Cardiac fibroblast (primary cell): ENCODE results near the gene COL20A1.

Experiments used
- DNase-seq, 2 donors: peaks; one replicate each; pipeline versions ENCODE4 v3.0.0 to v3.0.0-alpha.2; 2010; ENCODE audit warnings: low read depth in 2 of 2
- H3K4me3 ChIP-seq, 2 donors: replicated peaks in 1 of 2; 1 replicate in 1 of 2; 2 replicates in 1 of 2; pipeline ENCODE4 v1.5.1; 2011; ENCODE audit warnings: low read depth in 2 of 2, low read length in 2 of 2, mild to moderate bottlenecking in 2 of 2, moderate library complexity in 1 of 2
- CTCF ChIP-seq: IDR thresholded peaks from one replicate; pipeline ENCODE4 v1.5.1; 2011; ENCODE audit warnings: low read depth, mild to moderate bottlenecking, low read length, inconsistent platforms

Gene COL20A1

GRCh38 chr20:63320041-63320511 lies 27.1 kb downstream of the COL20A1 start:
- H3K4me3 ChIP-seq = no peak overlapping the region
- DNase-seq = no peak
- no peak for TF ChIP-seq CTCF

- no peak overlapping the region for H3K4me3 ChIP-seq
- no peak for TF ChIP-seq CTCF
- no peak for DNase-seq
These were observed 27.7 kb downstream of the COL20A1 start for GRCh38 chr20:63320616-63321147.

GRCh38 chr20:63321148-63321831 lies 28.3 kb downstream of the COL20A1 start:
- TF ChIP-seq CTCF = no peak
- no peak overlapping the region for H3K4me3 ChIP-seq
- peak; percentile 42 to 50 for DNase-seq

GRCh38 chr20:63322146-63322932 lies 29.4 kb downstream of the COL20A1 start:
- TF ChIP-seq CTCF = no peak
- no peak for DNase-seq

GRCh38 chr20:63322933-63323273 lies 29.9 kb downstream of the COL20A1 start:
- TF ChIP-seq CTCF = no peak
- no peak for DNase-seq
- no peak overlapping the region for H3K4me3 ChIP-seq

More at GRCh38 chr20:63322146-63322932, 29.4 kb downstream of the COL20A1 start:
- no peak overlapping the region for H3K4me3 ChIP-seq

- no peak overlapping the region for H3K4me3 ChIP-seq
- no peak for TF ChIP-seq CTCF
- no peak for DNase-seq
These were observed 30.5 kb downstream of the COL20A1 start for GRCh38 chr20:63323357-63323981.
